HAP-1 (cell line): ENCODE data around the gene FOXK2.
A peak's percentile ranks its signal among the peaks of the same experiment; 100 is the strongest.

ENCODE experiments used
- DNase-seq, 2 experiments: peaks; one replicate each; pipeline ENCODE4 v3.0.0-alpha.2; 2016 to 2020; ENCODE audit warnings: low spot score in 2 of 2
- H3K27me3 ChIP-seq: fragments of 250-450 bp; sonication (Bioruptor Pico); 2 replicates; pipeline ENCODE4 v1.5.1; 2020; ENCODE audit warnings: low read depth, mild to moderate bottlenecking, moderate library complexity
- H3K36me3 ChIP-seq: fragments of 250-450 bp; sonication (Bioruptor Pico); replicated peaks from 2 replicates; pipeline ENCODE4 v1.5.1; 2020; ENCODE audit warnings: mild to moderate bottlenecking
- H3K4me1 ChIP-seq: fragments of 250-450 bp; sonication (Bioruptor Pico); 2 replicates; pipeline ENCODE4 v1.5.1; 2020; ENCODE audit warnings: mild to moderate bottlenecking
- H3K4me3 ChIP-seq: fragments of 250-450 bp; sonication (Bioruptor Pico); 2 replicates; pipeline ENCODE4 v1.5.1; 2020; ENCODE audit warnings: mild to moderate bottlenecking, moderate library complexity
- H3K9me3 ChIP-seq: fragments of 250-450 bp; sonication (Bioruptor Pico); 2 replicates; pipeline ENCODE4 v1.5.1; 2020; ENCODE audit warnings: mild to moderate bottlenecking, moderate library complexity
- in situ Hi-C: fragments of 300-500 bp; cut with MboI; formaldehyde crosslinking; loops from 3 replicates; pipeline ENCODE4 v1.14.3; 2020; ENCODE audit warnings: low sequenced_read_pairs, inconsistent platforms, mixed read lengths

Gene FOXK2

GRCh38 chr17:82489851-82490511, 29.6 kb upstream of the FOXK2 start:
- H3K4me3 ChIP-seq, result no peak overlapping the region
- DNase-seq, result no peak
- no peaks in the 10 kb centered on the region for H3K27me3 ChIP-seq
- peaks cover 13% of the 10 kb centered on the region for H3K36me3 ChIP-seq
- H3K9me3 ChIP-seq, result no peaks in the 10 kb centered on the region
- in situ Hi-C loops, result no loop called here
- H3K4me1 ChIP-seq, result peaks cover 3% of the 10 kb centered on the region; the same call in 1 of the 2 replicates

GRCh38 chr17:82490512-82491195, 28.9 kb upstream of the FOXK2 start:
- no peak for DNase-seq
- Histone ChIP-seq H3K9me3 (no peaks in the 10 kb centered on the region), H3K4me3 (no peak overlapping the region), H3K36me3 (peaks cover 10% of the 10 kb centered on the region), H3K27me3 (no peaks in the 10 kb centered on the region), H3K4me1 (peaks cover 3% of the 10 kb centered on the region; the same call in 1 of the 2 replicates)
- in situ Hi-C loops, result no loop called here

GRCh38 chr17:82491196-82491530, 28.4 kb upstream of the FOXK2 start:
- Histone ChIP-seq H3K36me3 (peaks cover 7% of the 10 kb centered on the region), H3K9me3 (no peaks in the 10 kb centered on the region), H3K4me1 (peaks cover 3% of the 10 kb centered on the region; the same call in 1 of the 2 replicates), H3K4me3 (no peak overlapping the region), H3K27me3 (no peaks in the 10 kb centered on the region)
- in situ Hi-C loops, result no loop called here
- no peak for DNase-seq

- peaks cover 5% of the 10 kb centered on the region for H3K4me1 ChIP-seq
Measured at GRCh38 chr17:82491533-82491932, 28.0 kb upstream of the FOXK2 start.

GRCh38 chr17:82492643-82493225, 26.8 kb upstream of the FOXK2 start:
- Histone ChIP-seq H3K4me3 (no peak overlapping the region), H3K9me3 (no peaks in the 10 kb centered on the region), H3K36me3 (peaks cover 3% of the 10 kb centered on the region; the same call in 1 of the 2 replicates), H3K27me3 (no peaks in the 10 kb centered on the region), H3K4me1 (peaks cover 13% of the 10 kb centered on the region)
- in situ Hi-C loops, result no loop called here
- no peak for DNase-seq

More at GRCh38 chr17:82491533-82491932, 28.0 kb upstream of the FOXK2 start:
- Histone ChIP-seq H3K4me3 (no peak overlapping the region), H3K36me3 (peaks cover 4% of the 10 kb centered on the region), H3K27me3 (no peaks in the 10 kb centered on the region), H3K9me3 (no peaks in the 10 kb centered on the region)
- in situ Hi-C loops, result no loop called here
- no peak for DNase-seq

GRCh38 chr17:82493226-82493781, 26.2 kb upstream of the FOXK2 start:
- no peaks in the 10 kb centered on the region for H3K36me3 ChIP-seq
- DNase-seq, result no peak
- H3K4me3 ChIP-seq, result no peak overlapping the region
- H3K9me3 ChIP-seq, result no peaks in the 10 kb centered on the region
- in situ Hi-C loops, result no loop called here
- no peaks in the 10 kb centered on the region for H3K27me3 ChIP-seq
- peaks cover 14% of the 10 kb centered on the region for H3K4me1 ChIP-seq

- H3K27me3 ChIP-seq, result no peaks in the 10 kb centered on the region
- no peaks in the 10 kb centered on the region for H3K9me3 ChIP-seq
- peaks cover 14% of the 10 kb centered on the region for H3K4me1 ChIP-seq
- in situ Hi-C loops, result no loop called here
- H3K4me3 ChIP-seq, result peak overlapping the region; percentile 28
- DNase-seq, result peak; percentile 89 to 97
- H3K36me3 ChIP-seq, result no peaks in the 10 kb centered on the region
Measured at GRCh38 chr17:82494236-82495055, 25.1 kb upstream of the FOXK2 start.

GRCh38 chr17:82495844-82496528, 23.5 kb upstream of the FOXK2 start:
- H3K4me1 ChIP-seq, result peaks cover 14% of the 10 kb centered on the region
- H3K27me3 ChIP-seq, result no peaks in the 10 kb centered on the region
- DNase-seq, result peak in 1 of 2 experiments; percentile 29
- H3K36me3 ChIP-seq, result no peaks in the 10 kb centered on the region
- H3K4me3 ChIP-seq, result no peak overlapping the region
- H3K9me3 ChIP-seq, result no peaks in the 10 kb centered on the region
- in situ Hi-C loops, result no loop called here

GRCh38 chr17:82496529-82497434, 22.8 kb upstream of the FOXK2 start:
- H3K27me3 ChIP-seq, result no peaks in the 10 kb centered on the region
- H3K4me1 ChIP-seq, result peaks cover 14% of the 10 kb centered on the region
- no peaks in the 10 kb centered on the region for H3K36me3 ChIP-seq
- in situ Hi-C loops, result no loop called here
- H3K9me3 ChIP-seq, result no peaks in the 10 kb centered on the region
- H3K4me3 ChIP-seq, result peak overlapping the region; percentile 44
- DNase-seq, result peak; percentile 89 to 98

- no peaks in the 10 kb centered on the region for H3K36me3 ChIP-seq
- peaks cover 14% of the 10 kb centered on the region for H3K4me1 ChIP-seq
- DNase-seq, result peak in 1 of 2 experiments; percentile 36
- H3K27me3 ChIP-seq, result no peaks in the 10 kb centered on the region
- in situ Hi-C loops, result no loop called here
- peak overlapping the region; percentile 30 for H3K4me3 ChIP-seq
- no peaks in the 10 kb centered on the region for H3K9me3 ChIP-seq
Measured at GRCh38 chr17:82497483-82498405, 21.8 kb upstream of the FOXK2 start.

- Histone ChIP-seq H3K9me3 (no peaks in the 10 kb centered on the region), H3K4me1 (peaks cover 4% of the 10 kb centered on the region), H3K27me3 (no peaks in the 10 kb centered on the region), H3K4me3 (no peak overlapping the region), H3K36me3 (no peaks in the 10 kb centered on the region)
- no peak for DNase-seq
- in situ Hi-C loops, result no loop called here
Measured at GRCh38 chr17:82502207-82502606, 17.3 kb upstream of the FOXK2 start.
